ENCODE data around the gene GLS2. TPM values are rescaled to one million over a fixed set of nuclear protein-coding genes. Genes with fewer than 3 reads are reported as not detected.

The GLS2 gene
- total RNA-seq (1.3 TPM), polyA plus RNA-seq (1 to 10 TPM in 2 of 4 donors, under 1 TPM in 2; 0.64 to 3.9 (median 2.3) TPM)

DNA sequence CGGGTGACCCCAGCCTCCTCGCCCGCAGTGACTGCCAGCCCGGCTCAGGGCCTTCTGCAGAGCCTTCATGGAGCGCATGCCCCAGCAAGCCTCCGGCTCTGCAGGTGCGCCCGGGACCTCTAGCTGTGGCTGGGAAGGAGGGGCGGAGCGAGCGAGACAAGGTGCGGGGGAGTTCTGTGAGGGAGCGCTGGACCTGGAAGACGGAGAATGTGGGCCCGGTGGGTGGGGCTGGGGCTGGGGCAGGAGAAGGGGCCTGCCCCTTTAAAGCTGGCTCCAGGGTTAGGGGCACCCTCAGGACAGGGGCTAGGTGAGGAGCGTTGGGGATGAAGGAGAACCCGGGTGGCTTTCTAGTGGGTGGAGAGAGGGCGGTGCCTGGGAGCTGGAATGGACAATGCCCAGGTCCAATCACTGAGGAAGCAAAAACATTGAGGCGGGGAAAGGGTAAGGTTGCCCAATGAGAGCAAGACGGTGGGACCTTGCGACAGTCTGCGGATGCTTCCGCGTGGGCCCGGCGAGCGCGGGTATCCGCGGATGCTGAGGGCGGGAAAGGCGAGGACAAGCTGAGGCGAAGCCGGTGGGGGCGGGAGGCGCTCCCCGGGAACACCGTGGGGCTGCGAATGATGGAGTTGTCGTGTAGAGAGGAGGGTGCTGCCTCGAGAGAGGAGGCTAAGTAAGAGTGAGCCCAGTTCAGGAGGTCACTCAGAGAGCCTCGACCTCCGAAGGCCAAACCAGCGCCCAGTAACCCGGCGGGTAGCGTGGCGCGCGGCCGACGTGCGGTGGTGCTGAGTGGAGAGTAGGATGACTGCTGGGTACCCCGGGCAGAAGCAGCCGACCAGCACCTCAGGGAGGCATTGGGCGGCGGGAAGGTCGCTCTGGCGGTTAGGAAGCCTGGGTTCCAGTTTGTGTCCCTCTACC is at the start of gene GLS2:
GLS2 (minus strand) TSS at position 121 of the 915 bp plus-strand sequence; CDS start at position 78, 43 bp downstream.
- Histone ChIP-seq H3K4me1 (ENCODE audit: control insufficient read depth, insufficient read depth, low read length, poor library complexity, severe bottlenecking) (peaks cover 17% of the 10 kb centered on the region), H3K27ac (ENCODE audit: insufficient read depth, low read length, poor library complexity, severe bottlenecking) (no peak within 1 kb of the TSS), H3K36me3 (ENCODE audit: control insufficient read depth, insufficient read depth, low read length) (no peaks in the 10 kb centered on the region), H3K4me3 (ENCODE audit: low read depth, low read length) (peak within 1 kb of the TSS; percentile 37), H3K9me3 (ENCODE audit: control insufficient read depth in 2 of 2, low read length in 2 of 2) (no peaks in the 10 kb centered on the region), H3K27me3 (ENCODE audit: control insufficient read depth, insufficient read depth, low read length) (peaks cover 12% of the 10 kb centered on the region)
- Mint-ChIP-seq H3K4me1 (peaks cover 0 to 25% (median 10%) of the 10 kb centered on the region in 4 donors), H3K9me3 (peaks cover 0 to 3% (median 0%) of the 10 kb centered on the region in 7 donors), H3K27ac (peak within 1 kb of the TSS; percentile 27 to 90 (median 84)), H3K4me3 (peak within 1 kb of the TSS; percentile 86 to 93 (median 90)), H3K36me3 (no peaks in the 10 kb centered on the region), H3K27me3 (peaks cover 33% of the 10 kb centered on the region)
- ATAC-seq (ENCODE audit: low read depth in 2 of 2), result peak; percentile 96
- peak; percentile 64 to 80 (median 77) for DNase-seq

DNA sequence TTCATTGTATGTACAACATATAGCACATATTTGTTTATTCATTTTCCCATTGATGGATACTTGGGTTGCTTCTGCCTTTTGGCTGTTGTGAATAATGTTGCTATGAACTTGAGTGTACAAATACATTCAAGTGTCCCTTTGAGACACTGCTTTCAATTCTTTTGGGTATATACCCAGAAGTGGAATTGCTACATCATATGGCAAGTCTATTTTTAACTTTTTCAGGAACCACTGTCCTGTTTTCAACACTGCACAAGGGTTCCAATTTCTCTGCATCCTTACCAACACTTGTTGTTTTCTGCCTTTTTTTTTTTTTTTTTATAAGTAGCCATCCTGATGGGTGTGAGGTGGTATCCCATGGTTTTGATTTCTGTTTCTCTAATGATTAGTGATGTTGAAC is 49.6 kb upstream of the GLS2 start:
- H3K9me3 ChIP-seq (ENCODE audit: control insufficient read depth in 2 of 2, low read length in 2 of 2), result no peaks in the 10 kb centered on the region
- no peaks in the 10 kb centered on the region for H3K27me3 ChIP-seq (ENCODE audit: control insufficient read depth, insufficient read depth, low read length)
- no peaks in the 10 kb centered on the region for H3K36me3 ChIP-seq (ENCODE audit: control insufficient read depth, insufficient read depth, low read length)
- H3K27ac Mint-ChIP-seq, result peak overlapping the region in 1 of 3 donors; percentile 29
- peaks cover 0 to 2% (median 0%) of the 10 kb centered on the region in 7 donors for H3K9me3 Mint-ChIP-seq
- ATAC-seq (ENCODE audit: low read depth in 2 of 2) (no peak), DNase-seq (no peak)
- no peaks in the 10 kb centered on the region for H3K4me1 Mint-ChIP-seq
- no peak overlapping the region for H3K4me3 ChIP-seq (ENCODE audit: low read depth, low read length)
- no peaks in the 10 kb centered on the region for H3K4me1 ChIP-seq (ENCODE audit: control insufficient read depth, insufficient read depth, low read length, poor library complexity, severe bottlenecking)
- H3K36me3 Mint-ChIP-seq, result no peaks in the 10 kb centered on the region
- no peak overlapping the region for H3K4me3 Mint-ChIP-seq
- H3K27ac ChIP-seq (ENCODE audit: insufficient read depth, low read length, poor library complexity, severe bottlenecking), result no peak overlapping the region
- peaks cover 10% of the 10 kb centered on the region for H3K27me3 Mint-ChIP-seq

GRCh38 chr12:56530390-56531055 is 42.6 kb upstream of the GLS2 start:
- no peaks in the 10 kb centered on the region for H3K9me3 Mint-ChIP-seq
- H3K27ac ChIP-seq (ENCODE audit: insufficient read depth, low read length, poor library complexity, severe bottlenecking), result no peak overlapping the region
- H3K27me3 Mint-ChIP-seq, result peaks cover 17% of the 10 kb centered on the region
- no peaks in the 10 kb centered on the region for H3K4me1 Mint-ChIP-seq
- no peak for ATAC-seq (ENCODE audit: low read depth in 2 of 2)
- no peak overlapping the region for H3K4me3 Mint-ChIP-seq
- peak overlapping the region in 1 of 3 donors; percentile 44 for H3K27ac Mint-ChIP-seq
- H3K4me3 ChIP-seq (ENCODE audit: low read depth, low read length), result no peak overlapping the region
- no peak for DNase-seq
- H3K27me3 ChIP-seq (ENCODE audit: control insufficient read depth, insufficient read depth, low read length), result no peaks in the 10 kb centered on the region
- H3K36me3 Mint-ChIP-seq, result no peaks in the 10 kb centered on the region
- no peaks in the 10 kb centered on the region for H3K9me3 ChIP-seq (ENCODE audit: control insufficient read depth in 2 of 2, low read length in 2 of 2)
- no peaks in the 10 kb centered on the region for H3K4me1 ChIP-seq (ENCODE audit: control insufficient read depth, insufficient read depth, low read length, poor library complexity, severe bottlenecking)
- H3K36me3 ChIP-seq (ENCODE audit: control insufficient read depth, insufficient read depth, low read length), result no peaks in the 10 kb centered on the region

DNA sequence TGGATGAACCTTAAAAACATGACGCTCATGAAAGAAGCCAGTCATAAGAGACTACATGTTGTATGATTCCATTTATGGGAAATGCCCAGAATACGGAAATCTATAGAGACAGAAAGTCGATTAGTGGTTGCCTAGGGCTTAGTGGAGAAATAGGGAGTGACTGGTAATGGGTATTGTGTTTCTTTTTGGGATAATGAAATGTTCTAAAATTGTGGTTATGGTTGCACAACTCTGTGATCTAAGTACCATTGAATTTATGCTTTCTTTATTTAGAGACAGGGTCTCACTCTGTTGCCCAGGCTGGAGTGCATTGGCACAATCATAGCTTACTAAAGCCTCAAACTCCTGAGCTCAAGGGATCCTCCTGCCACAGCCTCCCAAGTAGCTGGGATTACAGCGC is 41.7 kb upstream of the GLS2 start:
- Histone ChIP-seq H3K27me3 (ENCODE audit: control insufficient read depth, insufficient read depth, low read length) (no peaks in the 10 kb centered on the region), H3K27ac (ENCODE audit: insufficient read depth, low read length, poor library complexity, severe bottlenecking) (no peak overlapping the region), H3K36me3 (ENCODE audit: control insufficient read depth, insufficient read depth, low read length) (no peaks in the 10 kb centered on the region), H3K4me3 (ENCODE audit: low read depth, low read length) (no peak overlapping the region), H3K4me1 (ENCODE audit: control insufficient read depth, insufficient read depth, low read length, poor library complexity, severe bottlenecking) (no peaks in the 10 kb centered on the region), H3K9me3 (ENCODE audit: control insufficient read depth in 2 of 2, low read length in 2 of 2) (no peaks in the 10 kb centered on the region)
- H3K27me3 Mint-ChIP-seq, result peaks cover 17% of the 10 kb centered on the region
- H3K4me1 Mint-ChIP-seq, result no peaks in the 10 kb centered on the region
- H3K27ac Mint-ChIP-seq, result peak overlapping the region in 1 of 3 donors; percentile 44
- no peaks in the 10 kb centered on the region for H3K9me3 Mint-ChIP-seq
- DNase-seq (no peak), ATAC-seq (ENCODE audit: low read depth in 2 of 2) (no peak)
- no peak overlapping the region for H3K4me3 Mint-ChIP-seq
- H3K36me3 Mint-ChIP-seq, result no peaks in the 10 kb centered on the region

DNA sequence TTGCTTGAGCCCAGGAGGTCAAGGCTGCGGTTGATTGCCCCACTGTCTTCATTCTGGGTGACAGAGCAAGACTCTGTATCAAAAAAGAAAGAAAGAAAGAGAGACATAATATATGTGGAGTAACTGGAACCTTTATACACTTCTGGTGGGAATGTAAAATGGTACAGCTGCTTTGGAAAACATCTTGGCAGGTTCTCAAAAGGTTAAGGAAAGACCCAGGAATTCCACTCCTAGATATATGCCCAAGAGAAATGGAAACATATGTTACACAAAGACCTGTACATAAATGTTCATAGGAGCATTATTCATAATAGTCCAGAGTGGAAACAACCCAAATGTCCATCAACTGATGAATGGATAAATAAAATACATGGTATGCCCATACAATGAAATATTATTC is 40.9 kb upstream of the GLS2 start:
- Histone ChIP-seq H3K36me3 (ENCODE audit: control insufficient read depth, insufficient read depth, low read length) (no peaks in the 10 kb centered on the region), H3K4me1 (ENCODE audit: control insufficient read depth, insufficient read depth, low read length, poor library complexity, severe bottlenecking) (no peaks in the 10 kb centered on the region), H3K27ac (ENCODE audit: insufficient read depth, low read length, poor library complexity, severe bottlenecking) (no peak overlapping the region), H3K4me3 (ENCODE audit: low read depth, low read length) (no peak overlapping the region), H3K27me3 (ENCODE audit: control insufficient read depth, insufficient read depth, low read length) (no peaks in the 10 kb centered on the region), H3K9me3 (ENCODE audit: control insufficient read depth in 2 of 2, low read length in 2 of 2) (no peaks in the 10 kb centered on the region)
- Mint-ChIP-seq H3K27me3 (peaks cover 17% of the 10 kb centered on the region), H3K4me3 (no peak overlapping the region), H3K36me3 (no peaks in the 10 kb centered on the region), H3K4me1 (no peaks in the 10 kb centered on the region), H3K9me3 (no peaks in the 10 kb centered on the region), H3K27ac (no peak overlapping the region)
- ATAC-seq (ENCODE audit: low read depth in 2 of 2), result no peak
- no peak for DNase-seq

- Mint-ChIP-seq H3K4me1 (peaks cover 0 to 28% (median 11%) of the 10 kb centered on the region in 4 donors), H3K9me3 (peaks cover 0 to 2% (median 0%) of the 10 kb centered on the region in 7 donors), H3K27me3 (peaks cover 19% of the 10 kb centered on the region), H3K27ac (peak overlapping the region in 2 of 3 donors; percentile 54 to 67), H3K36me3 (no peaks in the 10 kb centered on the region), H3K4me3 (peak overlapping the region; percentile 6 to 91 (median 52))
- Histone ChIP-seq H3K27me3 (ENCODE audit: control insufficient read depth, insufficient read depth, low read length) (no peaks in the 10 kb centered on the region), H3K27ac (ENCODE audit: insufficient read depth, low read length, poor library complexity, severe bottlenecking) (no peak overlapping the region), H3K36me3 (ENCODE audit: control insufficient read depth, insufficient read depth, low read length) (no peaks in the 10 kb centered on the region), H3K4me1 (ENCODE audit: control insufficient read depth, insufficient read depth, low read length, poor library complexity, severe bottlenecking) (peaks cover 17% of the 10 kb centered on the region), H3K9me3 (ENCODE audit: control insufficient read depth in 2 of 2, low read length in 2 of 2) (no peaks in the 10 kb centered on the region), H3K4me3 (ENCODE audit: low read depth, low read length) (peak overlapping the region; percentile 53)
- DNase-seq (no peak), ATAC-seq (ENCODE audit: low read depth in 2 of 2) (no peak)
Observed at GRCh38 chr12:56522411-56523193, 34.6 kb upstream of the GLS2 start.
